A549 (cell line): Measurements from ENCODE around the gene IMP4. TPM values are rescaled to one million over a fixed set of nuclear protein-coding genes. Genes with fewer than 3 reads are reported as not detected.
"Not testable (repeated sequence)": the region's sequence is repeated elsewhere in the genome, so short reads cannot be mapped to it uniquely, and the experiment has no call there.

Experiments
- ATAC-seq, 2 experiments: fragments of 200-7000 bp in 1 of 2; fragments of >200 bp in 1 of 2; cut with Nextera tagmentation in 1 of 2; cut with Tn5 transposase in 1 of 2; 3 replicates each; pipeline versions ENCODE4 v1.8.0 to v1.9.1; 2018 to 2020; ENCODE audit warnings: mild to moderate bottlenecking in 1 of 2, moderate library complexity in 1 of 2
- CTCF ChIA-PET: fragments of 300-600 bp; sonication (Branson Sonifier 250); formaldehyde crosslinking; extraction: SDS; loops from one replicate; lab custom pipeline; 2021; ENCODE audit warnings: antibody characterized with exemption, inconsistent platforms; lab: Yijun Ruan, JAX
- POLR2A ChIA-PET: fragments of 350-600 bp; formaldehyde crosslinking; extraction: SDS; loops from one replicate; lab custom pipeline; 2021; ENCODE audit warnings: antibody characterized with exemption, inconsistent platforms; lab: Yijun Ruan, JAX
- DNase-seq, 2 experiments: peaks; one replicate each; pipeline versions ENCODE4 v3.0.0 to v3.0.0-alpha.2; 2011 to 2016; ENCODE audit warnings: low read depth in 1 of 2, low spot score in 1 of 2
- FAIRE-seq: peaks from 2 replicates; lab custom pipeline; 2011; peaks lifted over from hg19 to GRCh38; lab: Jason Lieb, UNC
- H3K27ac ChIP-seq, 2 experiments: fragments of >200 bp; sonication (Bioruptor Twin); formaldehyde crosslinking; 3 replicates each; pipeline ENCODE4 v1.5.1; 2016 to 2017
- H3K4me1 ChIP-seq: fragments of >200 bp; sonication (Bioruptor Twin); formaldehyde crosslinking; 3 replicates; pipeline ENCODE4 v1.6.1; 2016
- H3K4me2 ChIP-seq: fragments of >200 bp; sonication (Bioruptor Twin); formaldehyde crosslinking; 3 replicates; pipeline ENCODE4 v1.6.1; 2016
- H3K4me3 ChIP-seq: fragments of >200 bp; sonication (Bioruptor Twin); formaldehyde crosslinking; 3 replicates; pipeline ENCODE4 v1.5.1; 2016
- H3K9me3 ChIP-seq: fragments of >200 bp; sonication (Bioruptor Twin); formaldehyde crosslinking; 3 replicates; pipeline ENCODE4 v1.6.1; 2016
- CBX8 ChIP-seq: fragments of 200-600 bp; sonication (generic); IDR thresholded peaks from 2 replicates; pipeline ENCODE4 v1.6.1; 2016
- CEBPB ChIP-seq, 2 experiments: fragments of >200 bp in 1 of 2; sonication (Bioruptor Twin) in 1 of 2; formaldehyde crosslinking in 1 of 2; IDR thresholded peaks; 2 replicates each; pipeline ENCODE4 v1.6.1; 2012 to 2016
- EHMT2 ChIP-seq: fragments of 200-600 bp; sonication (generic); IDR thresholded peaks from 2 replicates; pipeline ENCODE4 v1.6.1; 2016; ENCODE audit warnings: antibody characterized with exemption, low read depth, mild to moderate bottlenecking, moderate library complexity
- ESRRA ChIP-seq: fragments of 150-350 bp; IDR thresholded peaks from 2 replicates; pipeline ENCODE4 v1.6.1; 2014; ENCODE audit warnings: mild to moderate bottlenecking, low read length, borderline replicate concordance
- FOSL2 ChIP-seq, 2 experiments: fragments of 450-650 bp in 1 of 2; fragments of >200 bp in 1 of 2; sonication (Bioruptor Twin) in 1 of 2; formaldehyde crosslinking; IDR thresholded peaks; 2 replicates each; pipeline versions ENCODE4 v1.5.0 to v1.6.1; 2016 to 2020; ENCODE audit warnings: mild to moderate bottlenecking in 1 of 2, moderate library complexity in 1 of 2
- KDM5A ChIP-seq: fragments of 200-600 bp; sonication (generic); IDR thresholded peaks from 2 replicates; pipeline ENCODE4 v1.6.1; 2016; ENCODE audit warnings: antibody characterized with exemption, mild to moderate bottlenecking
- NFE2L2 ChIP-seq: fragments of 150-350 bp; conservative IDR thresholded peaks from 2 replicates; pipeline ENCODE4 v1.6.1; 2014; ENCODE audit warnings: low read length
- NPAS2 ChIP-seq: fragments of 250-450 bp; sonication (Bioruptor Pico); IDR thresholded peaks from 2 replicates; pipeline ENCODE4 v1.8.0; 2022; ENCODE audit warnings: mild to moderate bottlenecking, moderate library complexity, borderline replicate concordance
- POLR2AphosphoS2 ChIP-seq: conservative IDR thresholded peaks from 2 replicates; pipeline ENCODE4 v1.6.1; 2012; ENCODE audit warnings: low read length, improper control_type of control experiment, inconsistent platforms
- RAD21 ChIP-seq, 2 experiments: fragments of >200 bp in 1 of 2; sonication (Bioruptor Twin) in 1 of 2; formaldehyde crosslinking in 1 of 2; IDR thresholded peaks in 1 of 2; conservative IDR thresholded peaks in 1 of 2; 2 replicates in 1 of 2; 3 replicates in 1 of 2; pipeline ENCODE4 v1.6.1; 2012 to 2018; ENCODE audit warnings: inconsistent platforms in 1 of 2
- RARB ChIP-seq: fragments of 250-450 bp; sonication (Bioruptor Pico); IDR thresholded peaks from 2 replicates; pipeline ENCODE4 v1.8.0; 2021; ENCODE audit warnings: mild to moderate bottlenecking, moderate library complexity
- RNF2 ChIP-seq: fragments of 200-600 bp; sonication (generic); IDR thresholded peaks from 2 replicates; pipeline ENCODE4 v1.6.1; 2016; ENCODE audit warnings: low read depth, mild to moderate bottlenecking, antibody characterized with exemption, moderate library complexity, borderline replicate concordance
- SMC3 ChIP-seq: fragments of >200 bp; sonication (Bioruptor Twin); formaldehyde crosslinking; IDR thresholded peaks from 3 replicates; pipeline ENCODE4 v1.6.1; 2018; ENCODE audit warnings: inconsistent platforms
- TP53 ChIP-seq: fragments of 250-450 bp; sonication (Bioruptor Pico); IDR thresholded peaks from 2 replicates; pipeline ENCODE4 v1.5.0; 2021; ENCODE audit warnings: mild to moderate bottlenecking, moderate library complexity
- WGBS: methylation state at CpG from one replicate; pipeline ENCODE4 v1.1.6; 2017; ENCODE audit errors: missing lambda C conversion rate; 5-methylcytosine and 5-hydroxymethylcytosine counted together
- polyA plus RNA-seq, 4 experiments: library from polyadenylated mRNA; depleted of rRNA in 3 of 4; stranded (reverse); fragments of >200 nt; fragmentation: RNase III in 1 of 4; extraction: RNeasy Plus Mini Kit Qiagen cat#74134 plus additional on column Dnase treatment in 1 of 4; gene quantifications; 2 replicates in 3 of 4; 3 replicates in 1 of 4; pipeline ENCODE4 v1.2.3, GENCODE V29; 2011 to 2017
- TF ChIP-seq, protein P1 (sequence below): fragments of 150-350 bp; IDR thresholded peaks from 2 replicates; pipeline ENCODE4 v1.6.1; 2014; ENCODE audit warnings: low read depth, mild to moderate bottlenecking, low read length
- TF ChIP-seq, protein P2 (sequence below): fragments of 250-450 bp; sonication (Bioruptor Pico); IDR thresholded peaks from 2 replicates; pipeline ENCODE4 v1.5.0; 2020; ENCODE audit warnings: low read depth, mild to moderate bottlenecking, moderate library complexity
- TF ChIP-seq, protein P3 (sequence below): IDR thresholded peaks from 2 replicates; pipeline ENCODE4 v1.6.1; 2012
- TF ChIP-seq, protein P4 (sequence below): fragments of >200 bp; sonication (Bioruptor Twin); formaldehyde crosslinking; IDR thresholded peaks from 3 replicates; pipeline ENCODE4 v1.5.1; 2016
- TF ChIP-seq, protein P5 (sequence below): fragments of 250-450 bp; sonication (Bioruptor Pico); IDR thresholded peaks from 2 replicates; pipeline ENCODE4 v1.5.0; 2021; ENCODE audit warnings: mild to moderate bottlenecking, moderate library complexity, borderline replicate concordance
- TF ChIP-seq, protein P6 (sequence below): IDR thresholded peaks from 2 replicates; pipeline ENCODE4 v1.6.1; 2012

IMP4 gene
- polyA plus RNA-seq, 2 of the 4 experiments (the other 2 are of a cell fraction): 113 to 149 TPM

DNA sequence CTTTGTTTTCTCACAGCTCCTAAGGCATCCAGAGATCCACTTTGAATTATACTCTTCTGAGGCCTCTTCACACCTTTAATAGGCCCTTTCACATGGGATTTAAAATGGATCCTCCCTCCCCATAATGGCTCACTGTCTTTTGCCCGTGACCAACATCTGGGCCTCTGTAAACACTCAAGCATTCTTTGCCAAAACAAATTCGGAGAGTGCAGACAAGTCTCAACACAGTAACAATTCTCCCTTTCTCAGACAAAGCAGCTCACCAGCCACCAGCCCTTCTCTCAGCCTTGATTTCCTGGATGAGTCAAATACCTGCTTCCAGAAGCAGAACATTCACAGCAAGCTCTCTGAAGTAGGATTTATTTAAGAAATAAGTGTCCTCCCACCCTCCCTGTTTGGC, 14.0 kb upstream of the IMP4 start:
- no peak for DNase-seq
- H3K4me3 ChIP-seq: no peak overlapping the region
- POLR2A ChIA-PET: no interaction called here
- H3K4me2 ChIP-seq: no peak overlapping the region
- 28% methylated on average over 2 of the region's 2 CpGs for WGBS
- no peaks in the 10 kb centered on the region; the same call in 2 of the 3 replicates for H3K4me1 ChIP-seq
- no peaks in the 10 kb centered on the region for H3K9me3 ChIP-seq
- no peak for ATAC-seq
- no peak overlapping the region for H3K27ac ChIP-seq
- TF ChIP-seq POLR2AphosphoS2: no peak
- no peak for TF ChIP-seq ESRRA
- TF ChIP-seq RNF2: no peak
- TF ChIP-seq CBX8: no peak
- TF ChIP-seq NPAS2 (CRISPR knock-in tag): no peak
- no peak for TF ChIP-seq TP53
- TF ChIP-seq, protein P1, sequence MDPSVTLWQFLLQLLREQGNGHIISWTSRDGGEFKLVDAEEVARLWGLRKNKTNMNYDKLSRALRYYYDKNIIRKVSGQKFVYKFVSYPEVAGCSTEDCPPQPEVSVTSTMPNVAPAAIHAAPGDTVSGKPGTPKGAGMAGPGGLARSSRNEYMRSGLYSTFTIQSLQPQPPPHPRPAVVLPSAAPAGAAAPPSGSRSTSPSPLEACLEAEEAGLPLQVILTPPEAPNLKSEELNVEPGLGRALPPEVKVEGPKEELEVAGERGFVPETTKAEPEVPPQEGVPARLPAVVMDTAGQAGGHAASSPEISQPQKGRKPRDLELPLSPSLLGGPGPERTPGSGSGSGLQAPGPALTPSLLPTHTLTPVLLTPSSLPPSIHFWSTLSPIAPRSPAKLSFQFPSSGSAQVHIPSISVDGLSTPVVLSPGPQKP: no peak
- TF ChIP-seq RARB: no peak
- TF ChIP-seq KDM5A: no peak
- FAIRE-seq: no peak
- CTCF ChIA-PET: interaction anchor here (0.6 to 1.0 kb wide), 2 partner anchors 136 to 183 kb away, joined by 3 to 4 read pairs; partner anchors contain the start of gene CCDC74B

DNA sequence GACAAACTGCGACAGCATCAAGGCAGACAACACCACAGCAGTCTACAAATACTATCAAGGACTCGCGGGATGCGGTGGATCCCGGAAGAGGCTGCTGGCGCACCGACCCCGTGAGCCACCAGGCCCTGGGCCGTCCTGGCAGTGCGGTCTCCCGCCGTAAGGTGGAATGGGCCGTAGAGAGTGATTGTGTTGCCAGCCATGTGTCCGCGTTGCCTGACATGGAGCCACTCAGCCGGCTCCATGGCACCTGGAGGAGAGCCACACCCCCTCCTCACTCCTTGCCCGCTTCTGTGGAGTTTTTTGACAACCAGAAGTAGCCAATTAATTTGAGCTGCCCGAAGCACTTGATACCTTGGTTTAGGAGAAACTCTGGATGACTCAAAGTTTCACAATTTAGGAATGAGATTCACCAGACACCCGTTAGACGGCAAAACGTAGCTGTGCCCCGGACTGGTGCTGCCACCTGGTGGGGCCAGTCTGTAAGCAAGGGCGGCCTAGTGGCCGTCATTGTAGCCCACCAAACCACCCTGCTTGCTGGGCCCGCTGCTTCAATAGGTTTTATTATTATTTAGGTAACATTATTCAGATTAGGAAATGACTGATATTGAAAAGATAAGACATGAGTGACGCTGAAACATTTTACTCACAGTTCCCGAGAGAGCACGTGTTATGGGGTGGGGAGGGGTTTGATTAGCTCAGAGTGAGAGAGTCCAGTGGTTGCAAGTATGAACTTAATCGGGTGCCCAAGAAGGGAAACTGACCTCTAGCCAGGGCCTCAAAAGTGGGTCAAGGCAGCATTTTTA, 10.2 kb upstream of the IMP4 start:
- POLR2A ChIA-PET: interaction anchor here (0.6 to 1.3 kb wide), 5 partner anchors 9 to 227 kb away, joined by 3 to 9 read pairs (median 5); partner anchors contain the start of genes IMP4 and SMPD4
- H3K27ac ChIP-seq: peak overlapping the region; percentile 21 to 53; a peak in 2 of 6 replicates
- FAIRE-seq: no peak

DNA sequence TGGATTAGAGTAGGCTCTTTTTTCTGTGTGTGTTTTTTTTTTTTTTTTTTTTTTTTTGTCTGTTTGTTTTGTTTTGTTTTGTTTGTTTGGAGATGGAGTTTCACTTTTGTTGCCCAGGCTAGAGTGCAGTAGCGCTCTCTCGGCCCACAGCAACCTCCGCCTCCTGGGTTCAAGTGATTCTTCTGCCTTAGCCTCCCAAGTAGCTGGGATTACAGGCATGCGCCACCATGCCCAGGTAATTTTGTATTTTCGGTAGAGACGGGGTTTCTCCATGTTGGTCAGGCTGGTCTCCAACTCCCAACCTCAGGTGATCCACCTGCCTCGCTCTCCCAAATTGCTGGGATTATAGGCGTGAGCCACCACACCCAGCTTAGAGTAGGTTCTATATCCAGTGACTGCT, 9.4 kb upstream of the IMP4 start:
- not testable (repeated sequence) for ATAC-seq, H3K27ac ChIP-seq, H3K9me3 ChIP-seq, FAIRE-seq, DNase-seq, H3K4me3 ChIP-seq, H3K4me1 ChIP-seq
- peak overlapping the region; percentile 80; the same call in 2 of the 3 replicates for H3K4me2 ChIP-seq
- ChIA-PET CTCF (interaction anchor here (0.6 to 7.5 kb wide), 24 partner anchors 9 to 177 kb away, joined by 3 to 96 read pairs (median 4); partner anchors contain the start of genes IMP4, MZT2B and SMPD4), POLR2A (interaction anchor here (0.7 to 1.3 kb wide), 3 partner anchors 9 to 152 kb away, joined by 3 to 5 read pairs (median 5); partner anchors contain the start of genes IMP4 and SMPD4)
- WGBS: 71% methylated on average over 8 of the region's 8 CpGs

More for the DNA sequence above, 10.2 kb upstream of the IMP4 start:
- DNase-seq (peak; percentile 52 to 75), ATAC-seq (peak; percentile 60 to 78)
- WGBS: 26% methylated on average over 18 of the region's 29 CpGs
- Histone ChIP-seq H3K4me3 (peak overlapping the region; percentile 39), H3K4me2 (peak overlapping the region; percentile 80), H3K9me3 (no peaks in the 10 kb centered on the region), H3K4me1 (no peaks in the 10 kb centered on the region; the same call in 2 of the 3 replicates)
- CTCF ChIA-PET: interaction anchor here (0.6 to 7.5 kb wide), 31 partner anchors 9 to 182 kb away, joined by 3 to 96 read pairs (median 4); partner anchors contain the start of genes IMP4, MZT2B and SMPD4
- TF ChIP-seq FOSL2 (IDR thresholded peaks at IDR 0.05): no peak
- peak; percentile 21; the same call in 1 of the 2 replicates for TF ChIP-seq FOSL2 (CRISPR knock-in tag; IDR thresholded peaks at IDR 0.05)
- TF ChIP-seq, protein P2, sequence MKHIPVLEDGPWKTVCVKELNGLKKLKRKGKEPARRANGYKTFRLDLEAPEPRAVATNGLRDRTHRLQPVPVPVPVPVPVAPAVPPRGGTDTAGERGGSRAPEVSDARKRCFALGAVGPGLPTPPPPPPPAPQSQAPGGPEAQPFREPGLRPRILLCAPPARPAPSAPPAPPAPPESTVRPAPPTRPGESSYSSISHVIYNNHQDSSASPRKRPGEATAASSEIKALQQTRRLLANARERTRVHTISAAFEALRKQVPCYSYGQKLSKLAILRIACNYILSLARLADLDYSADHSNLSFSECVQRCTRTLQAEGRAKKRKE (CRISPR knock-in tag): no peak
- TF ChIP-seq SMC3: peak; percentile 93
- no peak for TF ChIP-seq EHMT2
- TF ChIP-seq, protein P3, sequence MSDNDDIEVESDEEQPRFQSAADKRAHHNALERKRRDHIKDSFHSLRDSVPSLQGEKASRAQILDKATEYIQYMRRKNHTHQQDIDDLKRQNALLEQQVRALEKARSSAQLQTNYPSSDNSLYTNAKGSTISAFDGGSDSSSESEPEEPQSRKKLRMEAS: 0 out of 2 replicates have a peak, but pooled peaks have one; percentile 55
- TF ChIP-seq, protein P4, sequence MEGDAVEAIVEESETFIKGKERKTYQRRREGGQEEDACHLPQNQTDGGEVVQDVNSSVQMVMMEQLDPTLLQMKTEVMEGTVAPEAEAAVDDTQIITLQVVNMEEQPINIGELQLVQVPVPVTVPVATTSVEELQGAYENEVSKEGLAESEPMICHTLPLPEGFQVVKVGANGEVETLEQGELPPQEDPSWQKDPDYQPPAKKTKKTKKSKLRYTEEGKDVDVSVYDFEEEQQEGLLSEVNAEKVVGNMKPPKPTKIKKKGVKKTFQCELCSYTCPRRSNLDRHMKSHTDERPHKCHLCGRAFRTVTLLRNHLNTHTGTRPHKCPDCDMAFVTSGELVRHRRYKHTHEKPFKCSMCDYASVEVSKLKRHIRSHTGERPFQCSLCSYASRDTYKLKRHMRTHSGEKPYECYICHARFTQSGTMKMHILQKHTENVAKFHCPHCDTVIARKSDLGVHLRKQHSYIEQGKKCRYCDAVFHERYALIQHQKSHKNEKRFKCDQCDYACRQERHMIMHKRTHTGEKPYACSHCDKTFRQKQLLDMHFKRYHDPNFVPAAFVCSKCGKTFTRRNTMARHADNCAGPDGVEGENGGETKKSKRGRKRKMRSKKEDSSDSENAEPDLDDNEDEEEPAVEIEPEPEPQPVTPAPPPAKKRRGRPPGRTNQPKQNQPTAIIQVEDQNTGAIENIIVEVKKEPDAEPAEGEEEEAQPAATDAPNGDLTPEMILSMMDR: peak; percentile 97
- TF ChIP-seq, protein P5, sequence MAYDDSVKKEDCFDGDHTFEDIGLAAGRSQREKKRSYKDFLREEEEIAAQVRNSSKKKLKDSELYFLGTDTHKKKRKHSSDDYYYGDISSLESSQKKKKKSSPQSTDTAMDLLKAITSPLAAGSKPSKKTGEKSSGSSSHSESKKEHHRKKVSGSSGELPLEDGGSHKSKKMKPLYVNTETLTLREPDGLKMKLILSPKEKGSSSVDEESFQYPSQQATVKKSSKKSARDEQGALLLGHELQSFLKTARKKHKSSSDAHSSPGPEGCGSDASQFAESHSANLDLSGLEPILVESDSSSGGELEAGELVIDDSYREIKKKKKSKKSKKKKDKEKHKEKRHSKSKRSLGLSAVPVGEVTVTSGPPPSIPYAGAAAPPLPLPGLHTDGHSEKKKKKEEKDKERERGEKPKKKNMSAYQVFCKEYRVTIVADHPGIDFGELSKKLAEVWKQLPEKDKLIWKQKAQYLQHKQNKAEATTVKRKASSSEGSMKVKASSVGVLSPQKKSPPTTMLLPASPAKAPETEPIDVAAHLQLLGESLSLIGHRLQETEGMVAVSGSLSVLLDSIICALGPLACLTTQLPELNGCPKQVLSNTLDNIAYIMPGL: no peak
- no peak for TF ChIP-seq NFE2L2
- TF ChIP-seq, protein P6, sequence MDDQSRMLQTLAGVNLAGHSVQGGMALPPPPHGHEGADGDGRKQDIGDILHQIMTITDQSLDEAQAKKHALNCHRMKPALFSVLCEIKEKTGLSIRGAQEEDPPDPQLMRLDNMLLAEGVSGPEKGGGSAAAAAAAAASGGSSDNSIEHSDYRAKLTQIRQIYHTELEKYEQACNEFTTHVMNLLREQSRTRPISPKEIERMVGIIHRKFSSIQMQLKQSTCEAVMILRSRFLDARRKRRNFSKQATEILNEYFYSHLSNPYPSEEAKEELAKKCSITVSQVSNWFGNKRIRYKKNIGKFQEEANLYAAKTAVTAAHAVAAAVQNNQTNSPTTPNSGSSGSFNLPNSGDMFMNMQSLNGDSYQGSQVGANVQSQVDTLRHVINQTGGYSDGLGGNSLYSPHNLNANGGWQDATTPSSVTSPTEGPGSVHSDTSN: no peak
- peak; percentile 95 to 98 for TF ChIP-seq RAD21 (conservative IDR thresholded peaks at IDR 0.05 in 1 of 2, IDR thresholded peaks at IDR 0.05 in 1 of 2)
- TF ChIP-seq CEBPB (IDR thresholded peaks at IDR 0.05): peak in 1 of 2 experiments; percentile 43; a peak in 2 of 4 replicates
- TF ChIP-seq, all 56 proteins: peak for 6
